SJSA1 (cell line): ENCODE data around the gene ZNF410. TPM values are rescaled to one million over a fixed set of nuclear protein-coding genes. Genes with fewer than 3 reads are reported as not detected.

ENCODE experiments used
- DNase-seq, 2 experiments: peaks; one replicate each; pipeline ENCODE4 v3.0.0-alpha.2; 2015 to 2020; ENCODE audit warnings: low spot score in 2 of 2, low read depth in 1 of 2
- H3K27ac ChIP-seq: fragments of 250-450 bp; sonication (Bioruptor Pico); 2 replicates; pipeline ENCODE4 v1.5.1; 2020; ENCODE audit warnings: mild to moderate bottlenecking, moderate library complexity
- H3K27me3 ChIP-seq: fragments of 250-450 bp; sonication (Bioruptor Pico); replicated peaks from 2 replicates; pipeline ENCODE4 v1.5.1; 2020; ENCODE audit warnings: mild to moderate bottlenecking, moderate library complexity
- H3K36me3 ChIP-seq: fragments of 250-450 bp; sonication (Bioruptor Pico); 2 replicates; pipeline ENCODE4 v1.5.1; 2020; ENCODE audit warnings: mild to moderate bottlenecking
- H3K4me1 ChIP-seq: fragments of 250-450 bp; sonication (Bioruptor Pico); replicated peaks from 2 replicates; pipeline ENCODE4 v1.6.1; 2021; ENCODE audit warnings: mild to moderate bottlenecking
- H3K4me3 ChIP-seq: fragments of 250-450 bp; sonication (Bioruptor Pico); 2 replicates; pipeline ENCODE4 v1.5.1; 2020; ENCODE audit warnings: mild to moderate bottlenecking
- H3K9me3 ChIP-seq: fragments of 250-450 bp; sonication (Bioruptor Pico); replicated peaks from 2 replicates; pipeline ENCODE4 v1.5.1; 2020; ENCODE audit warnings: mild to moderate bottlenecking
- total RNA-seq: library from RNA; depleted of rRNA; stranded (reverse); fragments of >200 nt; shearing (Covaris generic); gene quantifications from 2 replicates; pipeline ENCODE4 v1.2.3, GENCODE V29; 2014

The ZNF410 gene
- total RNA-seq, 1 experiment from 2014 or later = 63.1 TPM

DNA sequence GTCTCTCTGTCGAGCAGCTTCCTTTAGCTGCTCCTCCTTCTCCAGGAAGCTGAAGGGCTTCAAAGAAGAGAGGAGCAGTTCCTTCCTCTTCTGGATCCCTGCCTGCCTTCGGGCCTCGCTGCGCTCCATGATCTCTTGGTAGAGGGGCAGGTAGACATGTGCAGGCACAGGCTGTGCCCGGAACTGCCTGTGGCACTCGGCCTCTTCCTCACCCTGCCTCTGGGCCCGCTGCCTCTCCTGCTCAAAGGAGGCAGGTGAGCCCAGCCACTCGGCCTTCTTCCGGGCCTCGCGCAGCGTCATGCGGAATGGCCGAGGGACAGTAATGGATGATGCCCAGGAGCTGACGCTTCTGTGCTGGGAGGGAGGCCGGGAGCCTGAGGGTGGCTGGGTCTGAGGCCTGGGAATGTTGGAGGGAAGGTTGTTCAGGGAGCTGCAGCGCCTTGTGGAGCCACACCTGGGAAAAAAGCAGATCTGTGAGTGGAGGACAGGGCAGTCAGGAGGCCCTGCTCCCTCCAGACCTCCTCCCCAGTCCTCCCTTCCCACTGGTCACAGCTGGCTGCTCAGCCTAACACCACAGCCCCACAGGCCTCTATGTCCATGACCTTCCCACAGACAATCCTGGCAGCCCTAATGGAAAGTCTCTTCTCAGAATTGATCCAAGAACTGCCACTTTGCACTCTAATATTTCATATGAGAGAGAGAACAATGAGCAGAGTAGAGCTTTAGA lies 57.9 kb downstream of the ZNF410 start:
- Histone ChIP-seq H3K9me3 (no peaks in the 10 kb centered on the region), H3K4me3 (no peak overlapping the region), H3K36me3 (peaks cover 7% of the 10 kb centered on the region; the same call in 1 of the 2 replicates), H3K4me1 (peaks cover 4% of the 10 kb centered on the region; the same call in 1 of the 2 replicates), H3K27ac (no peak overlapping the region), H3K27me3 (no peaks in the 10 kb centered on the region)
- DNase-seq = no peak

DNA sequence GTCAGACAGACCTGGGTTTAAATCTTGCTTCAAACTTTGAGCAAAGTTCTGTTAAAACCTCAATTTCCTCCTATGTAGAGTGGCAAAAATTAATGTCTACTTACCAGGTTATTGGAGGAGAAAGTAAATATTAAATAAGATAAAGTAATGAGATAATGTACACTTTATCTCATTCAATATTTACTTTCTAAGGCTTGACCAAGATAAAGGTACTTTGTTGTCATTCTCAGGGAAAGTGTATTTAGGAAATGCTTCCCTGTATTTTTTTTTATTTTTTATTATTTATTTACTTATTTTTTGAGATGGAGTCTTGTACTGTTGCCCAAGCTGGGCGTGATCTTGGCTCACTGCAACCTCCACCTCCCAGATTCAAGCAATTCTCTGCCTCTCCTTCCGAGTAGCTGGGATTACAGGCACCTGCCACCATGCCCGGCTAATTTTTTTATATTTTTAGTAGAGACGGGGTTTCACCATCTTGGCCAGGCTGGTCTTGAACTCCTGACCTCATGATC lies 58.6 kb downstream of the ZNF410 start:
- Histone ChIP-seq H3K4me1 (peaks cover 4% of the 10 kb centered on the region), H3K9me3 (no peaks in the 10 kb centered on the region), H3K4me3 (no peak overlapping the region), H3K27me3 (no peaks in the 10 kb centered on the region), H3K36me3 (peaks cover 8% of the 10 kb centered on the region; the same call in 1 of the 2 replicates), H3K27ac (no peak overlapping the region)
- no peak for DNase-seq

GRCh38 chr14:73949752-73950734 lies 63.4 kb downstream of the ZNF410 start, which contains the start of the genes COQ6 and FAM161B:
Gene COQ6, plus strand, starts transcription at chr14:73950302. Its CDS starts 31 bp downstream, at chr14:73950333.
Gene FAM161B, minus strand, starts transcription at chr14:73950094. Its CDS starts 68 bp downstream, at chr14:73950026.
- H3K4me3 ChIP-seq = peak within 1 kb of the TSS; percentile 69
- H3K36me3 ChIP-seq = peaks cover 9% of the 10 kb centered on the region; the same call in 1 of the 2 replicates
- no peaks in the 10 kb centered on the region for H3K9me3 ChIP-seq
- peaks cover 10% of the 10 kb centered on the region for H3K4me1 ChIP-seq
- peak within 1 kb of the TSS; percentile 93 for H3K27ac ChIP-seq
- peak; percentile 94 to 96 for DNase-seq
- H3K27me3 ChIP-seq = no peaks in the 10 kb centered on the region

DNA sequence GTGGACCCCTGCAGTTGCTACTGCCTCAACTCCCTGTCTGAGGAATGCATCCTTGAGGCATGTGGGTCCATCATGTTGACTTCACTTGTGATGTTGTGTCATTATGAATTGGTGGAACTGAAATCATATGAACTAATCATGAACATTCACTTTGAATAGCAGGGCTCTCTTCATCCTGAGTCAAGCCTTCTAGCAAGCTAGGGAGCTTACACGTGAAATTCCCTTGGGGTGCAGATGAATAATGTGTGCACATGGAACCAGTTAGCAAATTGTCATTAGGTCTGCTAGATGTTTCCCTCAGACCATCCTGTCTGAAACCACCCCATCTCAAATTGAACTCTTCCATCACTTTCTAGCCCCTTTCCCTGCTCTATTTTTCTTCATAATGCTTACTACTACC lies 67.1 kb downstream of the ZNF410 start:
- Histone ChIP-seq H3K4me1 (peaks cover 10% of the 10 kb centered on the region), H3K9me3 (no peaks in the 10 kb centered on the region), H3K36me3 (peaks cover 25% of the 10 kb centered on the region), H3K27ac (no peak overlapping the region), H3K27me3 (no peaks in the 10 kb centered on the region), H3K4me3 (no peak overlapping the region)
- no peak for DNase-seq

GRCh38 chr14:73955674-73956073 lies 69.0 kb downstream of the ZNF410 start:
- H3K36me3 ChIP-seq = peaks cover 39% of the 10 kb centered on the region

DNA sequence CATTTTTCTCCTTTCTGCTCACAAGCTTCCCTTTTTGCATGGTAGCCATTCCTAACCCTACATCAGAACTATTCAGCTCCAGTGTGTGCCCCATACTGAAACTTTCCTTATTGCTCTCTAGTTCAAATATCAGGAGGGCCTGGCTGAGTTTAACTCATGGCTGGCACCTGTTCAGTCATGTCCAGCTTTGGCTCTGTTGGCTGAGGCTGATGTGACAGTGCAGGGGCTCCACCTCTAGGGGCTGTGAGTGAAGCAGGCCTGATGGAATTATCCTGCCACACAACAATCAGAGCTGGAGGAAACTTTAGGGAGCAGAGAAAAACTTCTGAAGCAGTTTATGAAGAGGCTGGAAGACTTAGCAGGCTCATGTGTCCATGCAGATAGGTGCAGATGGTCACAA lies 71.9 kb downstream of the ZNF410 start:
- H3K27ac ChIP-seq = no peak overlapping the region
- no peaks in the 10 kb centered on the region for H3K9me3 ChIP-seq
- H3K4me3 ChIP-seq = no peak overlapping the region
- H3K36me3 ChIP-seq = peaks cover 64% of the 10 kb centered on the region
- no peaks in the 10 kb centered on the region for H3K27me3 ChIP-seq
- no peaks in the 10 kb centered on the region for H3K4me1 ChIP-seq
- no peak for DNase-seq

More at GRCh38 chr14:73955674-73956073, 69.0 kb downstream of the ZNF410 start:
- no peak overlapping the region for H3K27ac ChIP-seq
- DNase-seq = no peak
- no peaks in the 10 kb centered on the region for H3K27me3 ChIP-seq
- no peak overlapping the region for H3K4me3 ChIP-seq
- no peaks in the 10 kb centered on the region for H3K9me3 ChIP-seq
- H3K4me1 ChIP-seq = peaks cover 6% of the 10 kb centered on the region

GRCh38 chr14:73961192-73961591 lies 74.5 kb downstream of the ZNF410 start:
- Histone ChIP-seq H3K4me3 (no peak overlapping the region), H3K27ac (no peak overlapping the region), H3K36me3 (peaks cover 61% of the 10 kb centered on the region), H3K9me3 (no peaks in the 10 kb centered on the region), H3K4me1 (no peaks in the 10 kb centered on the region), H3K27me3 (no peaks in the 10 kb centered on the region)
- no peak for DNase-seq

GRCh38 chr14:73965216-73965615 lies 78.6 kb downstream of the ZNF410 start:
- Histone ChIP-seq H3K27ac (no peak overlapping the region), H3K4me1 (no peaks in the 10 kb centered on the region), H3K9me3 (no peaks in the 10 kb centered on the region), H3K36me3 (peaks cover 36% of the 10 kb centered on the region), H3K4me3 (no peak overlapping the region), H3K27me3 (no peaks in the 10 kb centered on the region)
- no peak for DNase-seq

DNA sequence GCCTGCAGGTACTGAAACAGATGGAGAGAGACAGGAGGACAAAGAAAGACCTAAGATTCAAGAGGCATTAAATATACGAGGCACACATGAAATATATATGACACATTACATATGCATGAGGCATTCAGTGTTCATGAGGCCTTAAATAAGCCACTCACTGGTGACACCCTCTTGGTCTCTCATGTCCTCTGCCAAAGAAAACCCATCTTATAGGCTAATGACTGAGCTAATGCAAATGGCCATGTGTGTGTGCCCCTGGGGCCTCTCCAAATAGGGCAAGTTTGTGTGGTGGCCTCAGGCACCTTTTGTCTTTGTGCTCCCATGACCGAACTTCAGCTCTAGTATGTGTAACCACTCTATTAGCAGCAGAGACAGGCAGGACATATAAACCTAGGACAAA lies 82.2 kb downstream of the ZNF410 start:
- DNase-seq = no peak
- Histone ChIP-seq H3K27me3 (no peaks in the 10 kb centered on the region), H3K36me3 (peaks cover 2% of the 10 kb centered on the region), H3K27ac (no peak overlapping the region), H3K4me1 (no peaks in the 10 kb centered on the region), H3K9me3 (no peaks in the 10 kb centered on the region), H3K4me3 (no peak overlapping the region)

GRCh38 chr14:73973497-73973896 lies 86.8 kb downstream of the ZNF410 start:
- DNase-seq = no peak
- Histone ChIP-seq H3K27me3 (no peaks in the 10 kb centered on the region), H3K36me3 (no peaks in the 10 kb centered on the region), H3K4me3 (no peak overlapping the region), H3K27ac (no peak overlapping the region), H3K4me1 (peaks cover 8% of the 10 kb centered on the region), H3K9me3 (no peaks in the 10 kb centered on the region)

GRCh38 chr14:73976125-73976524 lies 89.5 kb downstream of the ZNF410 start:
- H3K27me3 ChIP-seq = no peaks in the 10 kb centered on the region
- H3K27ac ChIP-seq = no peak overlapping the region
- no peaks in the 10 kb centered on the region for H3K36me3 ChIP-seq
- no peak overlapping the region for H3K4me3 ChIP-seq
- DNase-seq = no peak
- H3K4me1 ChIP-seq = peaks cover 8% of the 10 kb centered on the region
- no peaks in the 10 kb centered on the region for H3K9me3 ChIP-seq

GRCh38 chr14:73977896-73978295 lies 91.2 kb downstream of the ZNF410 start:
- peak in 1 of 2 experiments; percentile 3 for DNase-seq
- no peak overlapping the region for H3K4me3 ChIP-seq
- no peaks in the 10 kb centered on the region for H3K27me3 ChIP-seq
- peaks cover 8% of the 10 kb centered on the region for H3K4me1 ChIP-seq
- H3K36me3 ChIP-seq = no peaks in the 10 kb centered on the region
- no peaks in the 10 kb centered on the region for H3K9me3 ChIP-seq
- H3K27ac ChIP-seq = no peak overlapping the region
